Peyer's patch (tissue), 4 donors: ENCODE measurements around the gene HCAR3.

Source experiments
- POLR2A ChIP-seq, 2 donors: fragments of 450-650 bp; IDR thresholded peaks; one replicate each; pipeline ENCODE4 v1.5.1; 2017; ENCODE audit warnings: antibody characterized with exemption in 2 of 2, mild to moderate bottlenecking in 2 of 2, moderate library complexity in 2 of 2
- TF ChIP-seq, protein P1 (sequence below), 6 experiments: fragments of 450-650 bp in 4 of 6; fragments of 200-600 bp in 2 of 6; sonication (generic) in 1 of 6; IDR thresholded peaks; one replicate each; pipeline ENCODE4 v1.5.1; 2017 to 2019; ENCODE audit warnings: antibody characterized with exemption in 6 of 6, mild to moderate bottlenecking in 3 of 6, moderate library complexity in 1 of 6

DNA sequence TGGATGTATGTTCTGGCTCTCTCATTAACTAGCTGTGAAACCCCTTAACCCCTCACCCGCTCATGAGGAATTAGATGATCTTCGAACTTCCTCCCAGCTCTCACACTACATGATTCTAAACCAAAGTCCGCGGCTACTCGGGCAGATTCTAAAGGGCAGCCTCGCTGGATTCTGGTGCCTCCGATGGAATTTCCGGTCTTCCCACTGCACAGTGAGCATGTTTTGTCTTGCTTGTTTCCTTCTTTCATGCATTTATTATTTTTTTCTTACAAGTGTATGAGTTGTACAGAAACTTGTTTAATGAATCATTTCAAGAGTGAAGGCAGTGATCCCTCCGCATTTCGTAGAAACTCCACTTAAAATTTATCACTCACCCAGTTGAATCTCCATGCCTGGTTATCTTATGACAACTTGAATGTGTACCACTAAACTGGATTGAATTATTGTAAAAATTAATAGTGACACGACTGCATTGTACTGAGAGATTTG, 4.5 kb upstream of the HCAR3 start:
- TF ChIP-seq, protein P1, sequence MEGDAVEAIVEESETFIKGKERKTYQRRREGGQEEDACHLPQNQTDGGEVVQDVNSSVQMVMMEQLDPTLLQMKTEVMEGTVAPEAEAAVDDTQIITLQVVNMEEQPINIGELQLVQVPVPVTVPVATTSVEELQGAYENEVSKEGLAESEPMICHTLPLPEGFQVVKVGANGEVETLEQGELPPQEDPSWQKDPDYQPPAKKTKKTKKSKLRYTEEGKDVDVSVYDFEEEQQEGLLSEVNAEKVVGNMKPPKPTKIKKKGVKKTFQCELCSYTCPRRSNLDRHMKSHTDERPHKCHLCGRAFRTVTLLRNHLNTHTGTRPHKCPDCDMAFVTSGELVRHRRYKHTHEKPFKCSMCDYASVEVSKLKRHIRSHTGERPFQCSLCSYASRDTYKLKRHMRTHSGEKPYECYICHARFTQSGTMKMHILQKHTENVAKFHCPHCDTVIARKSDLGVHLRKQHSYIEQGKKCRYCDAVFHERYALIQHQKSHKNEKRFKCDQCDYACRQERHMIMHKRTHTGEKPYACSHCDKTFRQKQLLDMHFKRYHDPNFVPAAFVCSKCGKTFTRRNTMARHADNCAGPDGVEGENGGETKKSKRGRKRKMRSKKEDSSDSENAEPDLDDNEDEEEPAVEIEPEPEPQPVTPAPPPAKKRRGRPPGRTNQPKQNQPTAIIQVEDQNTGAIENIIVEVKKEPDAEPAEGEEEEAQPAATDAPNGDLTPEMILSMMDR (IDR thresholded peaks at IDR 0.05): no peak
- no peak for TF ChIP-seq POLR2A (IDR thresholded peaks at IDR 0.05)
